ENCODE measurements around the gene CD52. TPM values are rescaled to one million over a fixed set of nuclear protein-coding genes. Genes with fewer than 3 reads are reported as not detected.

Gene CD52
- total RNA-seq, 2 experiments from 2014 or later, result 1,112 to 1,180 TPM

DNA sequence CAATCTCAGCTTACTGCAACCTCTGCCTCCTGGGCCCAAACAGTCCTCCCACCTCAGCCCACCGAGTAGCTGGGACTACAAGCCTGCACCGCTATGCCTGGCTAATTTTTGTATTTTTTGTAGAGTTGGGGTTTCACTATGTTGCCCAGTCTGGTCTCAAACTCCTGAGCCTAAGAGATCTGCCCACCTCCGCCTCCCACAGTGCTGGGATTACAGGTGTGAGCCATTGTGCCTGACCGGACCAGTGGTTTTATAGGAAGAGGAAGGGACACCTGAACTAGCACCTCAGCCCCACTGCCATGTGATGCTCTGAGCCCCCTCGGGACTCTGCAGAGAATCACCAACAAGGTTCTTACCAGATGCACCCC lies 32.1 kb downstream of the CD52 start:
- H3K9me3 Mint-ChIP-seq (ENCODE audit: insufficient read depth), result no peaks in the 10 kb centered on the region
- DNase-seq, result no peak
- ChIA-PET POLR2A (no interaction called here), CTCF (interaction anchor here (0.7 to 1.1 kb wide), 3 partner anchors 9 to 14 kb away, joined by 3 read pairs; no protein-coding TSS in a partner anchor)
- peaks cover 3% of the 10 kb centered on the region for H3K27me3 Mint-ChIP-seq (ENCODE audit: low read depth)
- peaks cover 3% of the 10 kb centered on the region for H3K4me1 Mint-ChIP-seq (ENCODE audit: low read depth)
- no peak for ATAC-seq
- H3K4me3 Mint-ChIP-seq, result no peak overlapping the region
- H3K27ac Mint-ChIP-seq, result no peak overlapping the region
- no peaks in the 10 kb centered on the region for H3K36me3 Mint-ChIP-seq (ENCODE audit: low read depth)

DNA sequence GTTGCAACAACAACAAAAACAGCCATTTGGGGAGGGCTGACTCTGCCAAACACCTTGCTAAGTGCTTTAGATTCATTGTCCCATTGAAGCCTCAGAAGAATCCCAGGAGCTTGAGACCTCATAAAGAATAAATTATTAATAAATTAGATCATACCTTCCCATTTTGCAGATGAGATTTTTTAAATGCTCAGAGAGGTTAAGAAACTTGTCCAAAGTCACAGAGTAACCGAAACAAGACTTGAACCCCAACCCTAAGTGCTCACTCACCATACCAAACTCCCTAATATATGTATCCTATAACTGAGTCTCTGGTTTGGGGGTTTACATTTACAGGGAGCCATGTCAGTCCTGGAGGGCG lies 32.6 kb downstream of the CD52 start:
- Mint-ChIP-seq H3K27me3 (ENCODE audit: low read depth) (peaks cover 3% of the 10 kb centered on the region), H3K36me3 (ENCODE audit: low read depth) (no peaks in the 10 kb centered on the region), H3K27ac (no peak overlapping the region), H3K4me3 (no peak overlapping the region), H3K9me3 (ENCODE audit: insufficient read depth) (no peaks in the 10 kb centered on the region), H3K4me1 (ENCODE audit: low read depth) (peaks cover 5% of the 10 kb centered on the region)
- ATAC-seq, result no peak
- ChIA-PET CTCF (interaction anchor here (0.8 to 1.1 kb wide), 2 partner anchors 9 to 14 kb away, joined by 3 read pairs; no protein-coding TSS in a partner anchor), POLR2A (no interaction called here)
- no peak for DNase-seq

DNA sequence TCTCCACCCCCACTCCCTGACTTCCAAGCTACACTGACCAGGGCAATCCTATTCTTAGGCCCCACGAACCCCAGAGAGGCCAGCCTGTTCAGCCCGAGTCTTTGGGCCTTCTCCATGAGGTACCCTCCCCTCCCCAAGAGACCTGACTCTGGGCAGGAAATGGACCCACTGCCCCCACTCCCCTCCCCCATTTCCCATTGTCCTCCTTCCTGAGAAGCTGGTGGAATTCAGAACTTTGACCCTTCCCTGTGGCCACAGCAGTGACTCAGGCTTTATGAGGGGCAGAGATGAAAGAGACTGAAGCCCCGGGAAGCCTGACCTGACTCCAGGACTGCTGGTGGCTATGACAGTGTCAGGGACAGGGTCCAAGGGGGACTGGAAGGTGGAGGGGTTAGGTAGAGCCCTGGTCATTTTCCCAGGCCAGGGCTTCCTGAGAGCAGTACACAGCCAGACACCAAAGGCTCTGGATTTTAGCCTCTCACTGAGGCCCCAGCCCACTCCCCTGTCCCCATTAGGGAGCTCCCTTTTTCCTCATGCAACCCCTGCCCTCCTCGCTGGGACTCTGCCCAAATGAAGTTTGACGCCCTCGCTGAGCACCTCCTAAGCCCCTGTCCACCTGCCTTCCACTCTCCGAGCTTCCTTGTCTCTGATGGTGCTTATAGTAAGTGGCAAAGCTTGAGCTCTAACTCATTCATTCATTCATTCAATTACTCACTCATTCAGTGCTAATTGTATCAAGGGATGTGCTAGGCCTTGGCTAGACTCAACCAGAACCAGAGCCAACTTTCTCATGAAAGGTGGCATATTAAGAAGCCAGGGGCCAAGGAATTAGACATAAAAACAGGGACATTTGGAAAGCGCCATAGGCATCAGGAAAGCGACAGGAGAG lies 33.2 kb downstream of the CD52 start:
- Mint-ChIP-seq H3K9me3 (ENCODE audit: insufficient read depth) (no peaks in the 10 kb centered on the region), H3K4me1 (ENCODE audit: low read depth) (peaks cover 11% of the 10 kb centered on the region), H3K27me3 (ENCODE audit: low read depth) (peaks cover 3% of the 10 kb centered on the region), H3K27ac (no peak overlapping the region), H3K36me3 (ENCODE audit: low read depth) (no peaks in the 10 kb centered on the region), H3K4me3 (no peak overlapping the region)
- ATAC-seq, result no peak
- ChIA-PET POLR2A (no interaction called here), CTCF (interaction anchor here (0.8 to 1.1 kb wide), 2 partner anchors 8 to 13 kb away, joined by 3 read pairs; no protein-coding TSS in a partner anchor)
- DNase-seq, result no peak

DNA sequence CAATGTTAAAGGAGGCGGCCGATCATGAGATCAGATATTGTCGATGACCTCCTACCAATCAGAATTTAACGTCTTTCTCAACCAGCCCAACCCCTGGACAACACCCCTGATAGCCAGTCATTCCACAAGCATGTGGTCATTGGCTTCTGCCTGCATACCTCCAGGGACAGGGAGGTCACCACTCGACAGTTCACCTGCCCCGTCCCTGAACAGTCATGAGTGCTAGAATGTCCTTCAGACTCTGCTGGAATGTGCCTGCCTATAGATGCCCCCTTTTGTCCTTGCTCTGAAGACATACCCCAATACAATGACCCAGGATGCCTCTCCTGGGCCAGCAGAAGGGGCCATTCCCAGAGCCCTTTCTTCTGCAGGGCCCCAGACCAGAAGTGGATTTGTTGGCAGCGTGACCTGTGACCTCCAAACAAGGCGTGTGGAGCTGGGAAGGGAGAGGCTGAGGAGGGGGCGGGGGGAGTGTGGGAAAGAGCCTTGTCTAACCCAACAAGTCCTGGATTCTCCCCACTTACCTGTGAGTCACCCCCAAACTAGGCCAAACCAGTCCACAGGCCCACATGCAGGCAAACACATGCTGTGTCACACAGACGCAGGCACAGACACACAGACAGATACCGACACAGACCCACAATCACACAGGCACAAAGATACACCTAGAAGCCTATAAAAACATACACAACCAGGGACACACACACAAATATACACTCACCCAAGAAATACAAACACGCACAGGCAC lies 34.0 kb downstream of the CD52 start:
- Mint-ChIP-seq H3K36me3 (ENCODE audit: low read depth) (no peaks in the 10 kb centered on the region), H3K27me3 (ENCODE audit: low read depth) (peaks cover 3% of the 10 kb centered on the region), H3K9me3 (ENCODE audit: insufficient read depth) (no peaks in the 10 kb centered on the region), H3K4me1 (ENCODE audit: low read depth) (peaks cover 10% of the 10 kb centered on the region), H3K4me3 (no peak overlapping the region), H3K27ac (no peak overlapping the region)
- CTCF ChIA-PET, result no interaction called here
- DNase-seq (no peak), ATAC-seq (no peak)
- POLR2A ChIA-PET, result no interaction called here

DNA sequence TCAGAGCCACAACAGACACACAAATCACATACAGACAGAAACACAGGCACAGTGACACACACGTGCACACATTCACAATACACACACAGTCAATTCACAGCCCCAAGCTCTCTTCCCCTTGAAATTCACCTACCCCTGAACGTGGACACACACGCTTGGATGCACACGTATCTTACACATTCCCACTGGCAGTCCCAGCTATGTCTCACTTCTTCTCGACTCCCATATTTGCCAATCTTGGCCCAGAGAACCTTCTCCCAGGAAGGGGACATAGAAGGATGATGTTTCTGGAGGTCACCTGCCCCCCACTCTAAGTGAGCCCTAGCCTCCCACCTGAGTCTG lies 34.6 kb downstream of the CD52 start:
- no peak overlapping the region for H3K27ac Mint-ChIP-seq
- H3K9me3 Mint-ChIP-seq (ENCODE audit: insufficient read depth), result no peaks in the 10 kb centered on the region
- ChIA-PET CTCF (no interaction called here), POLR2A (no interaction called here)
- no peak overlapping the region for H3K4me3 Mint-ChIP-seq
- H3K27me3 Mint-ChIP-seq (ENCODE audit: low read depth), result peaks cover 3% of the 10 kb centered on the region
- DNase-seq (no peak), ATAC-seq (no peak)
- no peaks in the 10 kb centered on the region for H3K36me3 Mint-ChIP-seq (ENCODE audit: low read depth)
- peaks cover 13% of the 10 kb centered on the region for H3K4me1 Mint-ChIP-seq (ENCODE audit: low read depth)

DNA sequence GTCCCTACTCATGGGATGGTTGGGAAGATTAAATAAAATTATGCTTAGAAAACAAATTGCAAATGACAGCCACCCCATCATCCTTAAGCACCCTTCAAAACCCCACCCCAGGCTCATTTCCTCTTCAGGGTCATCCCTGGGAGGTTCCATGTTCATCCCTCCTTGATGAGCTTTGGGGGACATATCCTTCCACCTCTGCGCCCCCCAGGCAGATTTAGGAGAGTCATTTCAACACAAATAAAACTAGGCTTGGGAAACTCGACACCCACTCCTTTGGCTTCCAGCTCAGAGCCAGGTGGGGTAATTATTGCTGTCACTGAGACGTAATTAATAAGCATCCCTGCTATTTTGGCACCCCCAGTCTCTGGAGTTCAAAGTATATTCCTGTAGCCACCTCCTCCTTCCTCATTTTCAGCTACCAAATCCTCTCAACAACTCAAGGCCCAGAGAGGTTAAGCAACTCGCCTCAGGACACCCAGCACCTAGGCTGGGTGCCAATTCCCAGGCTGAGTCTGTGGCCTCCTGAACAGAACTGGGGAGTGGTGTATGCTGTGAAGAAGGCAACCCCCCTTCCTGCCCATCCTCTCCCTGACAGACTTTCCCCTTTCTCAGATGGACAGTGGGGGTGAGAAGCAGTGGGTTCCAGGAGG lies 35.6 kb downstream of the CD52 start:
- ATAC-seq (no peak), DNase-seq (no peak)
- Mint-ChIP-seq H3K4me3 (no peak overlapping the region), H3K9me3 (ENCODE audit: insufficient read depth) (no peaks in the 10 kb centered on the region), H3K36me3 (ENCODE audit: low read depth) (no peaks in the 10 kb centered on the region), H3K27ac (no peak overlapping the region), H3K27me3 (ENCODE audit: low read depth) (peaks cover 3% of the 10 kb centered on the region), H3K4me1 (ENCODE audit: low read depth) (peaks cover 20% of the 10 kb centered on the region)
- CTCF ChIA-PET, result interaction anchor here (1.5 kb wide), 1 partner anchor 11 kb away, joined by 5 read pairs; no protein-coding TSS in a partner anchor
- POLR2A ChIA-PET, result no interaction called here

DNA sequence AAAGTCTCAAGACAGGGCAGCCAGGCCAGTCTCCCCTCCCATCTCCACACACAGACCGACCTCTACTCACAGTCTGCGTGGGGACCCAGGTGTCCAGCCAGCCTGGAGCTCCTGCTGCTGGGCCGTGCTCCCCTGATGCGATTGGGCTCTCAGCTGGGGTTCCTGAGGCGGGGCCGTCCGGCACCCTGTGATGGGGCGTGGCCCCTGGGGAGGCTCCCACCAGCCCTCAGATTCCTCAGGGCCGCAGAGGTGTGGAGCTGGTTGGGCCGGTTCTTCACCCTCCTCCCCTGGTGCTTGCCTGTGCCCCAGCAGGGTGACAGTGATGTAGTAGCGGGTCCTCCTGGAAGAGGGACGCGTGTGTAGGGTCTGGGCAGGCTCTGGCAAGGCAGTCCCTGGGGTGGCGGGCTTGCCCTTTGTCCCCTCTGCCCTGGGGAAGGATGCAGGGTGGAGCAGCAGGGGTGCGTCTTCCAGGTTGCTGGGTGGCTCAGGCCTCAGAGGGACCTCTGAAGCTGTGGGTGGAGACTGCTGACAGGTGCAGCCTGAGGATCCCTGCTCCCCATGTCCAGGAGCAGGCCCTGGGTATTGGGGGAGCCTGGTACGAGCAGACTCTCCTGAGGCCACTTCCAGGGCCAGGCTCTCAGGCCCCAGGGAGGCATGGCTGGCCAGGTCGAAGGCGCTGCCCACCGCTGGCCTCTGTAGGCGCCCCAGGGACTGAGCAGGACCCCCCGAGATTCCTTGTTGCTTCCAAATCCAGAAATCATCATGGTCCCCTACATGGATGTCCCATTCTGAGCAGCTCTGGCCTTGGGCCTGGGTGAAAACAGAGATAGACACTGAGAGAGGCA lies 36.4 kb downstream of the CD52 start, which contains the start of gene CRYBG2:
Gene CRYBG2 (minus strand): TSS at position 155 of the 845 bp plus-strand sequence. CDS start 7,473 bp downstream, outside the sequence.
- DNase-seq (no peak), ATAC-seq (no peak)
- H3K27me3 Mint-ChIP-seq (ENCODE audit: low read depth), result peaks cover 3% of the 10 kb centered on the region
- no peak within 1 kb of the TSS for H3K27ac Mint-ChIP-seq
- no peaks in the 10 kb centered on the region for H3K9me3 Mint-ChIP-seq (ENCODE audit: insufficient read depth)
- ChIA-PET CTCF (interaction anchor here (1.0 to 1.7 kb wide), 4 partner anchors 10 to 63 kb away, joined by 3 to 5 read pairs (median 4); no protein-coding TSS in a partner anchor), POLR2A (no interaction called here)
- no peak within 1 kb of the TSS for H3K4me3 Mint-ChIP-seq
- no peaks in the 10 kb centered on the region for H3K36me3 Mint-ChIP-seq (ENCODE audit: low read depth)
- peaks cover 28% of the 10 kb centered on the region for H3K4me1 Mint-ChIP-seq (ENCODE audit: low read depth)

DNA sequence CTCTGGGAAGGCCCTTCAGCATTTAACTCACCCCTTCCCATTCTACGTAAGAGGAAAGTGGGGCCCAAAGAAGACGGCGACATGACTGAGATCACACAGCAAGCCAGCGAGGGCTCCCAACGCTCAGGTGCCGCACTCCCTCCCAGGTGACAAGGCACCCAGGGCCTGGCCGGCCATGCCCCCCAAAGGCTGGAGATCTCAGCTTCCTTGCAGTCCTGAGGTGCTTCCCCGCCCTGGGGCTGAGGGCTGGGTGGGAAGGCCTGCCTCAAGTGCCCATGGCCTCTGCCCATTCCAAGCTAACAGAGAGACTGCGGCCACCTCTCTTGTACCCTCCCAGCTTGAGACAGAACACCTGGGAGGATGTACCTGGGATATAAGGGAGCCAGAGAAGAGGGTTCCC lies 37.2 kb downstream of the CD52 start:
- H3K4me3 Mint-ChIP-seq, result no peak overlapping the region
- POLR2A ChIA-PET, result no interaction called here
- ATAC-seq, result no peak

DNA sequence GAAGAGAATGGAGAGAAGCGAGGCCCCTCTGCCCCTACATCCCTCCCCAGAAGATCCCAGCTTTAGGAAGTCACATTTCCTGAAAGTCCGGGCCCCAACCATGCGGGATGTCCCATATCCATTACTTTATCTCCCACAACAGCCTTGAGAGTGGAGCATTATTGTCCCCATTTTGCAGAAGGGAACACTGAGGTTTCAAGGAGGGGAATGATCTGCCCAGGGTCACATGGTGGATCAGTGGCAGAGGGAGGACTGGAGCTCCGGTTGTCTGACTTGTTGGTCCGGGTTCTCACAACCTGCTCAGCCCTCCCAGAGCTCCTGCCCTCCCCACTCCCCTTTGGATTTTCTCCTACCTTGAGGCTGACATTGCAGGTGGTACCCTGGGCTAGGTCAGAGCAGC lies 38.3 kb downstream of the CD52 start:
- DNase-seq (no peak), ATAC-seq (no peak)
- Mint-ChIP-seq H3K4me3 (no peak overlapping the region), H3K27me3 (ENCODE audit: low read depth) (peaks cover 9% of the 10 kb centered on the region), H3K4me1 (ENCODE audit: low read depth) (peaks cover 47% of the 10 kb centered on the region), H3K36me3 (ENCODE audit: low read depth) (peaks cover 4% of the 10 kb centered on the region), H3K27ac (no peak overlapping the region), H3K9me3 (ENCODE audit: insufficient read depth) (no peaks in the 10 kb centered on the region)
- POLR2A ChIA-PET, result no interaction called here
- CTCF ChIA-PET, result interaction anchor here (1.2 to 1.7 kb wide), 3 partner anchors 8 to 81 kb away, joined by 3 to 5 read pairs (median 5); no protein-coding TSS in a partner anchor

More for the DNA sequence above, 37.2 kb downstream of the CD52 start:
- no peak for DNase-seq
- Mint-ChIP-seq H3K27me3 (ENCODE audit: low read depth) (peaks cover 3% of the 10 kb centered on the region), H3K4me1 (ENCODE audit: low read depth) (peaks cover 36% of the 10 kb centered on the region), H3K27ac (no peak overlapping the region), H3K36me3 (ENCODE audit: low read depth) (no peaks in the 10 kb centered on the region), H3K9me3 (ENCODE audit: insufficient read depth) (no peaks in the 10 kb centered on the region)
- CTCF ChIA-PET, result interaction anchor here (1.0 to 1.7 kb wide), 3 partner anchors 9 to 62 kb away, joined by 3 to 5 read pairs (median 3); no protein-coding TSS in a partner anchor

DNA sequence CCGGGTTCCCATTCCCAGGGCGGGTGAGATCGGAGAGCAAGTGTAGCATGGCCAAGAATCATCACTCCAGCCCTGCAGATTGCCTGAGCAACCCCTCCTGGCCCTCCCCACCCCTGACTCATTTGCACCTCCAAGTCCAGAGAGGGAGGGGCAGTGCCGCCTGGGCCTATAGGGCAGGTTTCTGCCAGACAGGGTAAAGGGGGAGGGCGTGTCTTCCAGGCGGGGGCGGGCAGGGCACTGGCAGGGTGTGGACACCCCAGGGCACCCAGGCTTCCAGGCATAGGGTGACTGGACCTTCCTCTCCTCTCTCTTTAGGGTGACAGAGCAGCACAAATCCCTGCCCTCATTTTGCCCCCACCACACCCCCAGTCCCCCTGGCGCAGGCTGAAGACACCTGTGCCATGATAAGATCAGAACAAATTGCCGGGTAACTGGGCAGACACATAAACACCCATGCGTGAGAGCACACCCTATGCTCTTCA lies 39.4 kb downstream of the CD52 start:
- DNase-seq (no peak), ATAC-seq (no peak)
- Mint-ChIP-seq H3K27ac (no peak overlapping the region), H3K4me3 (no peak overlapping the region), H3K4me1 (ENCODE audit: low read depth) (peaks cover 56% of the 10 kb centered on the region), H3K9me3 (ENCODE audit: insufficient read depth) (no peaks in the 10 kb centered on the region), H3K27me3 (ENCODE audit: low read depth) (peaks cover 10% of the 10 kb centered on the region), H3K36me3 (ENCODE audit: low read depth) (peaks cover 5% of the 10 kb centered on the region)
- ChIA-PET POLR2A (no interaction called here), CTCF (interaction anchor here (1.2 to 9.8 kb wide), 5 partner anchors 13 to 82 kb away, joined by 3 to 160 read pairs (median 5); partner anchors contain the start of gene ZNF683)

Measured in activated CD8-positive, alpha-beta T cell treated with anti-CD3 and anti-CD28 coated beads, Interleukin-2, amount 10 ng/mL, durations not matched to agents 7 days and 5 days (primary cell).